NT2/D1 (cell line): ENCODE results near the gene KCNQ1.

Experiments used
- SUZ12 ChIP-seq: IDR thresholded peaks from 2 replicates; pipeline ENCODE4 v1.6.1; 2011; ENCODE audit not compliant: insufficient read length, insufficient read depth; ENCODE audit errors: extremely low read depth
- ZNF274 ChIP-seq: IDR thresholded peaks from 2 replicates; pipeline ENCODE4 v1.6.1; 2011; ENCODE audit warnings: mild to moderate bottlenecking, low read depth, low read length

GRCh38 chr11:2477936-2478335 is 33.1 kb downstream of the KCNQ1 start:
- TF ChIP-seq SUZ12 (no peak), ZNF274 (no peak)
